GM18858 (cell line): ENCODE results near the gene PIAS3.
"Not testable (repeated sequence)": the region's sequence is repeated elsewhere in the genome, so short reads cannot be mapped to it uniquely, and the experiment has no call there.

Experiments used
- ATAC-seq: cut with Tn5 transposase; IDR thresholded peaks from one replicate; pipeline ENCODE4 v1.9.1; 2021; ENCODE audit not compliant: unreplicated experiment

Gene PIAS3

GRCh38 chr1:145826030-145826429, 32.9 kb downstream of the PIAS3 start:
- no peak for ATAC-seq

GRCh38 chr1:145824499-145824842, 34.4 kb downstream of the PIAS3 start:
- ATAC-seq = no peak

GRCh38 chr1:145823565-145824498, 35.0 kb downstream of the PIAS3 start, which contains the start of the genes POLR3C and RNF115:
TSS of gene POLR3C (plus strand) at chr1:145824200. CDS start at chr1:145825777, 1,577 bp downstream.
TSS of gene RNF115 (minus strand) at chr1:145824095. CDS start at chr1:145823873, 222 bp downstream.
- peak; percentile 59 for ATAC-seq

GRCh38 chr1:145822779-145823331, 36.0 kb downstream of the PIAS3 start:
- not testable (repeated sequence) for ATAC-seq

GRCh38 chr1:145818095-145818494, 40.8 kb downstream of the PIAS3 start:
- ATAC-seq = not testable (repeated sequence)

- ATAC-seq = not testable (repeated sequence)
These were observed 45.7 kb downstream of the PIAS3 start for GRCh38 chr1:145812977-145813810.

- ATAC-seq = no peak
These were observed 52.0 kb downstream of the PIAS3 start for GRCh38 chr1:145806844-145807243.

GRCh38 chr1:145806408-145806807, 52.5 kb downstream of the PIAS3 start:
- no peak for ATAC-seq

GRCh38 chr1:145805057-145805456, 53.8 kb downstream of the PIAS3 start:
- no peak for ATAC-seq

GRCh38 chr1:145804235-145805045, 54.4 kb downstream of the PIAS3 start:
- no peak for ATAC-seq

GRCh38 chr1:145799806-145800205, 59.1 kb downstream of the PIAS3 start:
- no peak for ATAC-seq
